Neural progenitor cell (in vitro differentiated cells): ENCODE measurements around the gene RNU7-1. TPM values are rescaled to one million over a fixed set of nuclear protein-coding genes. Genes with fewer than 3 reads are reported as not detected.

Experiments used
- DNase-seq: peaks from one replicate; pipeline ENCODE4 v3.0.0-alpha.2; 2016; ENCODE audit warnings: low spot score
- H2AFZ ChIP-seq: fragments of 200-600 bp; sonication (generic); replicated peaks from 2 replicates; pipeline ENCODE4 v1.6.1; 2016; ENCODE audit warnings: antibody characterized with exemption
- H3F3A ChIP-seq: fragments of 200-600 bp; sonication (generic); 2 replicates; pipeline ENCODE4 v1.6.1; 2016; ENCODE audit warnings: antibody characterized with exemption, low read depth
- H3K27ac ChIP-seq: fragments of 200-600 bp; sonication (generic); 2 replicates; pipeline ENCODE4 v1.5.1; 2016; ENCODE audit warnings: mild to moderate bottlenecking
- H3K27me3 ChIP-seq: fragments of 200-600 bp; sonication (generic); 2 replicates; pipeline ENCODE4 v1.6.1; 2016; ENCODE audit warnings: mild to moderate bottlenecking, moderate library complexity
- H3K36me3 ChIP-seq: fragments of 200-600 bp; sonication (generic); 2 replicates; pipeline ENCODE4 v1.5.1; 2016
- H3K4me1 ChIP-seq: fragments of 200-600 bp; sonication (generic); 2 replicates; pipeline ENCODE4 v1.6.1; 2016; ENCODE audit warnings: mixed run types
- H3K4me2 ChIP-seq: fragments of 200-600 bp; sonication (generic); 2 replicates; pipeline ENCODE4 v1.6.1; 2016
- H3K4me3 ChIP-seq: fragments of 200-600 bp; sonication (generic); 2 replicates; pipeline ENCODE4 v1.5.1; 2016
- H3K79me2 ChIP-seq: fragments of 200-600 bp; sonication (generic); 2 replicates; pipeline ENCODE4 v1.6.1; 2016; ENCODE audit warnings: low read depth
- H3K9ac ChIP-seq: fragments of 200-600 bp; sonication (generic); 2 replicates; pipeline ENCODE4 v1.6.1; 2016
- H3K9me3 ChIP-seq: fragments of 200-600 bp; sonication (generic); 2 replicates; pipeline ENCODE4 v1.5.1; 2016; ENCODE audit warnings: low read depth
- H4K20me1 ChIP-seq: fragments of 200-600 bp; sonication (generic); 2 replicates; pipeline ENCODE4 v1.6.1; 2016; ENCODE audit warnings: low read depth
- H3K27ac Mint-ChIP-seq: 3 replicates; pipeline ENCODE4 v1.8.0; 2021; ENCODE audit warnings: mixed read lengths
- H3K27me3 Mint-ChIP-seq: 2 replicates; pipeline ENCODE4 v1.8.0; 2022; ENCODE audit warnings: low read depth, mild to moderate bottlenecking, inconsistent platforms, moderate library complexity, mixed read lengths; ENCODE audit not compliant: insufficient read depth
- H3K36me3 Mint-ChIP-seq: 3 replicates; pipeline ENCODE4 v1.8.0; 2021; ENCODE audit warnings: mixed read lengths
- H3K4me1 Mint-ChIP-seq: 3 replicates; pipeline ENCODE4 v1.8.0; 2021; ENCODE audit warnings: mixed read lengths
- H3K4me3 Mint-ChIP-seq: 3 replicates; pipeline ENCODE4 v1.8.0; 2021; ENCODE audit warnings: mild to moderate bottlenecking, moderate library complexity, mixed read lengths
- H3K9me3 Mint-ChIP-seq: 3 replicates; pipeline ENCODE4 v1.8.0; 2020; ENCODE audit warnings: mixed read lengths
- CTCF ChIP-seq: fragments of 200-600 bp; sonication (generic); IDR thresholded peaks from 2 replicates; pipeline ENCODE4 v1.5.1; 2017; ENCODE audit warnings: antibody characterized with exemption, mild to moderate bottlenecking
- EZH2 ChIP-seq: fragments of 200-600 bp; sonication (generic); IDR thresholded peaks from 2 replicates; pipeline ENCODE4 v1.6.1; 2017; ENCODE audit warnings: antibody characterized with exemption, mild to moderate bottlenecking, moderate library complexity
- EZH2phosphoT487 ChIP-seq: fragments of 200-600 bp; sonication (generic); IDR thresholded peaks from 2 replicates; pipeline ENCODE4 v1.6.1; 2017; ENCODE audit warnings: antibody characterized with exemption
- total RNA-seq: library from RNA; depleted of rRNA; stranded (reverse); fragments of >200 nt; gene quantifications from 2 replicates; pipeline ENCODE4 v1.2.3, GENCODE V29; 2015; ENCODE audit warnings: low replicate concordance

RNU7-1 gene
- total RNA-seq, 1 donor from 2014 or later: not detected

GRCh38 chr12:6960593-6961277 is 17.1 kb downstream of the RNU7-1 start:
- H3K9ac ChIP-seq: no peak overlapping the region
- H3F3A ChIP-seq: peaks cover 46% of the 10 kb centered on the region
- Mint-ChIP-seq H3K9me3 (no peaks in the 10 kb centered on the region), H3K27me3 (peaks cover 12% of the 10 kb centered on the region), H3K4me1 (peaks cover 43% of the 10 kb centered on the region), H3K4me3 (peak overlapping the region; percentile 59), H3K36me3 (peaks cover 7% of the 10 kb centered on the region), H3K27ac (no peak overlapping the region)
- H3K9me3 ChIP-seq: no peaks in the 10 kb centered on the region
- peak; percentile 33 for DNase-seq
- TF ChIP-seq EZH2: no peak
- TF ChIP-seq CTCF: peak; percentile 27
- H4K20me1 ChIP-seq: no peaks in the 10 kb centered on the region
- H3K27ac ChIP-seq: no peak overlapping the region
- H3K4me3 ChIP-seq: no peak overlapping the region
- peak overlapping the region; percentile 63 for H3K4me2 ChIP-seq
- H3K27me3 ChIP-seq: no peaks in the 10 kb centered on the region
- H2AFZ ChIP-seq: no peak overlapping the region
- H3K79me2 ChIP-seq: no peaks in the 10 kb centered on the region
- H3K36me3 ChIP-seq: no peaks in the 10 kb centered on the region
- H3K4me1 ChIP-seq: peaks cover 20% of the 10 kb centered on the region

GRCh38 chr12:6961278-6961694 is 17.7 kb downstream of the RNU7-1 start:
- peaks cover 20% of the 10 kb centered on the region for H3K4me1 ChIP-seq
- no peaks in the 10 kb centered on the region for H4K20me1 ChIP-seq
- Mint-ChIP-seq H3K4me1 (peaks cover 43% of the 10 kb centered on the region), H3K9me3 (no peaks in the 10 kb centered on the region), H3K36me3 (peaks cover 9% of the 10 kb centered on the region), H3K27me3 (peaks cover 12% of the 10 kb centered on the region), H3K27ac (peak overlapping the region; percentile 90), H3K4me3 (no peak overlapping the region)
- no peak overlapping the region for H3K27ac ChIP-seq
- H3K4me2 ChIP-seq: peak overlapping the region; percentile 63
- H3K4me3 ChIP-seq: peak overlapping the region; percentile 18
- no peaks in the 10 kb centered on the region for H3K79me2 ChIP-seq
- H3K36me3 ChIP-seq: no peaks in the 10 kb centered on the region
- no peak for DNase-seq
- peaks cover 51% of the 10 kb centered on the region for H3F3A ChIP-seq
- no peaks in the 10 kb centered on the region for H3K9me3 ChIP-seq
- no peak overlapping the region for H3K9ac ChIP-seq
- no peak for TF ChIP-seq CTCF
- no peak for TF ChIP-seq EZH2phosphoT487
- no peak for TF ChIP-seq EZH2
- peak overlapping the region; percentile 46 for H2AFZ ChIP-seq
- no peaks in the 10 kb centered on the region for H3K27me3 ChIP-seq

- Mint-ChIP-seq H3K9me3 (no peaks in the 10 kb centered on the region), H3K27ac (peak overlapping the region; percentile 90), H3K27me3 (peaks cover 12% of the 10 kb centered on the region), H3K36me3 (peaks cover 11% of the 10 kb centered on the region), H3K4me1 (peaks cover 40% of the 10 kb centered on the region), H3K4me3 (peak overlapping the region; percentile 62)
- H3K27ac ChIP-seq: peak overlapping the region; percentile 16
- H3K9me3 ChIP-seq: no peaks in the 10 kb centered on the region
- H3K4me1 ChIP-seq: peaks cover 20% of the 10 kb centered on the region
- H3K27me3 ChIP-seq: no peaks in the 10 kb centered on the region
- H3F3A ChIP-seq: peaks cover 54% of the 10 kb centered on the region
- H3K9ac ChIP-seq: no peak overlapping the region
- DNase-seq: peak; percentile 89
- H3K4me2 ChIP-seq: peak overlapping the region; percentile 63
- no peaks in the 10 kb centered on the region for H3K79me2 ChIP-seq
- H3K4me3 ChIP-seq: peak overlapping the region; percentile 18
- TF ChIP-seq CTCF (peak; percentile 70), EZH2 (no peak), EZH2phosphoT487 (no peak)
- no peaks in the 10 kb centered on the region for H4K20me1 ChIP-seq
- peak overlapping the region; percentile 46 for H2AFZ ChIP-seq
- H3K36me3 ChIP-seq: no peaks in the 10 kb centered on the region
These were observed 18.2 kb downstream of the RNU7-1 start for GRCh38 chr12:6961695-6962284.
